SIG-M5 (cell line): ENCODE results near the gene MSI2.
"Not testable (repeated sequence)": the region's sequence is repeated elsewhere in the genome, so short reads cannot be mapped to it uniquely, and the experiment has no call there.

Source experiments
- DNase-seq: peaks from one replicate; lab custom pipeline; 2025; lab: John Stamatoyannopoulos, UW

MSI2 gene

DNA sequence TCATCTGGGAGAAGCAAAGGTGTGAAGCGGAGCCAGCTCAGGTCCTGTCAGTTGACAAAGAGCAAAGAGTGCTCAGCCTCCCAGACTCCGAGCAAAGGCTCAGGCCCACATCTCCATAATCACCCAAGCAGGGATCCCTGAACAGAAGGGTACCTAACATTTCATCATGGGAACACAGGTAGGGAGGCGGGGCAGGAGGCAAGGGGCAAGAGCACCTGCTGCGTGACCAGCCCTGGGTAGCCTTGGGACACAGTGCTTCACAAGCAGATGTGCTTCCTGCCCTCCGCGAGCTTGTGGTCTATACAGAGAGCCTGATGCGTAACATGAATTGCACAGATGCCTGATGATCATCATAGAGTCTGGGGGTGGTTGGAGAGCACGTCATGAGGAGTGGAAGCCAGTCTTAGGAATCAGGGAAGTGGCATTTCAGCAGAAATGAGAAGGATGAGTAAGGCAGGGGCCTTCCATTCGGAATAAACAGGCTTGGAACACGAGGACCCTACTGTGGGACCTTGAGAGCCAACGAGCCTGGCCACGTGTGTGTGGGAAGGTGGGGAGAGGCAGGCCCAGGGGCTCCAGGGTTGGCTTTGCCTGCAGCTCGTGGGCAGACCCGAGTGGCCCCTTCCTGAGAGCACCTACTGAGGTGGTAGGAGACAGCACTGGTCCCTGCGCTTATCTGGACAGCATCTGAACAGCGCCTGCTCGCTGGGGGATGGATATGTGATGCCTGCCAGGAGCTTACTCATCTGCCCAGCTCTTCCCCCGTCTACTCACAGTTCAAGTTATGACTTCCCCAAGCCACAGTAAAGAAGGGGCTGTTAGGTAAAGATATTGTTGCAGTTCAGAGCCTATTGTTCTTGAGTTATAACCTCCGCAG is 363.0 kb downstream of the MSI2 start:
- DNase-seq: no peak

DNA sequence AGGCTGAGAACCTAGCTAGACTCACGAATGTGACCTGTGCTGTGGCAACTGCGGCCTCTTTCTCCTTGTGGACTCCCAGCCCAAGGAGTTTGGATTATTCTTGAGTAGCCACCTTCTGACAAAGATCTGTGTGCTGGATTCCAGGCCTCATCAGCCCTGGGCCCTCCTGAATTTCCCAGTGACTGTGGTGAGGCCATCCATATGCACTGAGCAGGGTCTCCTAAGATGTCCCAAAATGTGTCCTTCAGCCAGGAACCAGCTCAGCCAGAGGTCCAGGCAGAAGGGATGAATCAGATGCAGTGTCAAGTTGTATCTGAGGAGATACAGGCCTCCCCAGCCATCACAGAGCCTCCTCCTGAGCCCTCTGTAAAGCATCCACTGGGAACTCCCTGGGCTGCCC is 364.3 kb downstream of the MSI2 start:
- no peak for DNase-seq

DNA sequence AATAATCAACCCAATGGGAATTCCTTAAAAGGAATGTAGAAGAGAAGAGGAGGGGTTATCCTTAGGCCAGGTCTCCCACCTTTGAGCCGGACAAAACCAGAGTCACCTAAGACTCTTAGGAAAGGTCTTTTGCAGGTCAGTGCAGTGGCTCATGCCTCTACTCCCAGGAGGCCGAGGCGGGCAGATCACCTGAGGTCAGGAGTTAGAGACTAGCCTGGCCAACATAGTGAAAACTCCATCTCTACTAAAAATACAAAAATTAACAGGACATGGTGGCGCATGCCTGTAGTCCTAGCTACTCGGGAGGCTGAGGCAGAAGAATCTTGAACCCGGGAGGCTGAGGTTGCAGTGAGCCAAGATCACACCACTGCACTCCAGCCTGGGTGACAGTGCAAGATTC is 365.5 kb downstream of the MSI2 start:
- DNase-seq: not testable (repeated sequence)

DNA sequence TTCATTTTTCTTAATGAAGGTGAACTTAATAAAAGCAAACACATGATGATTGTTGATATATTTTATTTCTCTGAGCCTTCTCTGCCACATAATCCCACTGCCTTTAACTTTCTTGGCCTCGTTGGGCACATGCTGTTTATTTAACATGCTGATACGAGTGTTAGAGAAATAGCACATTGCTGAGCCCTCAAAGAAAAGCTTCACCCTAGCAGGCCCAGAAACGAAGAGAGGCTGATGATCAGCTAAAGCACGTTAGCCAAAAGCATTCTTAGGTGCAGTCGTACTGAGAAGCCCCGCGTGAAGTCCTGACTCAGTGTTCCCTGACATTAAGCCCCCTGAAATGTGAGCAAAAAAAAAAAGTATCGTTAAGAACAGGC is 366.0 kb downstream of the MSI2 start:
- DNase-seq: no peak

DNA sequence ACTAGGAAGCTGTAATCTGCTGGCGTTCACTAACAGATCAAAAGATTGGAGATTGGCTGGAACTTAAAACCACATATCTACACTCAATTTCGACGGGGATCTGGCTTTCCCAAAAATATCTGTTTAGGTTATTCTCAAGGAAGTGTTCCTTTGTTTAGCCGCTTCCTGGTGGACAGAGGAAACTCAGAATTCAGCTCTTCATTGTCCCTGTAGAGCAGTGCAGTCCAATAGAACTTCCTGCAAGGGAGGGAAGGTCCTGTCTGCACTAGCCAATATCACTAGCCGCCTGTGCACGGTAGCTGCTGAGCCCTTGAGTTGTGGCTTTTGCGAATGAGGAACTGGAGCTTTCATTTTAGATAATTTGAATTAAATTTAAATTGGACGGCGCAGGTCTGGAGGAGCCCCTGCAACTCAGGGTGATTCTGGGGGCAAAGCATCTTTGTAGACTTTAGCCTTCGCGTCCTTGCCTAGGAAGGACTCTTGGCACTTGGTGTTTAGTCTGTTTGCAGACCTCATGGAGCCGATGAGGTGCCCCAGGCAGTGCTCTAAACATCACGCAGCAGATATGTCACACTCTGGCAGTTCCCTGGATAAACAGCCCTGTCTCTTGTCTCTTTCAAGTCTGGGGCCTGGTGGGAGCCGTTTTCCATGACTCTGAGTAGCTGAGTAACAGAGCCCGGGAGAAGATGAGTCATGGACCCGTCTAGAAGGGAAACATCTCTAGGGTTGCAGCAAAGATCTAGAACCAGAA is 366.5 kb downstream of the MSI2 start:
- no peak for DNase-seq

DNA sequence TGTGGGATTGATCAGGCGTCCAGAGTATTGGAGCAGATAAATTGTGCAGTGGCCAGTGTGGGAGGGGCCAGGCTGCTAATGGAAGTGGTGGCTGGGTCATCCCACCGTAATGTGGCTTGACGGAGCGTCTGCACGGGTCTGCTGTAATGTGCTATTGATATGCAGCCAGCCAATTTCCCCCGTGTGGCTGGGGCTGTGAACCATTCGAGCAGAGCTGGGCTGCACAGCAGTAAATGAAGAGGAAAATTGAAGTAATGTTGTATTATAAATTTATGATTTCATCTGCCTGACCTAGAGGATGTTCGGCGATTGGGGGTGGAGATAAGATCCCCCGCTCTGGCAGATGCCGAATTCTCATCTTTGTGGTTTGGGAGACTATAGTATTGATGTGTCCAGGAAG is 367.3 kb downstream of the MSI2 start:
- no peak for DNase-seq

DNA sequence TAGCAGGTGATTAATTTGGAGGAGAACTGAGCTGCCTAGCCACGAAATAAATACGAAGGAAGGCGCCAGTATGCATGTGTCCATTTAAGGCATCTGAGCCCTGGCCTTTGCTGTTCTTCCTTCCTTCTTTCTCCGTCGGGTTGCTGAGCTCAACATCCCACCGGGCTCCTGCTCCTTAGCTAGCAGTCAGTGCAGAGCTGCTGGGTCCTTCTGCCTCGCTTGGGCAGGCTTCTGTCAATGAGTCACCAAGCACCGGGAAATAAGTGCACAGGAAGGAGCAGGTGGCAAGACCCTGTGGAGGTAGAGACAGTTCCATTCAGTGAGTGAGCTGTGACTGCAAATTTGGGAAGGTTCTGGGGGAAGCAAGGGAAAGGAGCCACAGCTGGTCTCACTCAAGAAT is 368.1 kb downstream of the MSI2 start:
- no peak for DNase-seq

DNA sequence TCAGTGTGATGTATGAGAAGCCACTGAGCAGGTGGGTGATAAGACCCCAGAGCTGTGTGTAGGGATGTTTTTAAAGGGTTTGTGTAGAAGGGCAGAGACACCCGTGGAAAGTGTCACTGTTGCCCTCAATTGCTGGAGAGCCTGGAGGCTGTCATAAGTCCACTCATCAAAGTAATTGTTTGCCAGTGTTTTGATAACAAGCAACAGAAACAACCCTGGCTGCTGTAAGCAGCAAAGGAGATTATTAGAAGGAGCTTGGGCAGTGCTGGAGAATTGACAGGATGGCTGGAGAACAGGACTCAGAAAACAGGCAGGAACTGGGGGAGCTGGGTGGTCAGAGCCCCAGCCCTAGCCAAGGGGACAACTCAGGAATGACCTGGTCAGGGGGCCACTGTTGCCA is 369.2 kb downstream of the MSI2 start:
- DNase-seq: no peak

DNA sequence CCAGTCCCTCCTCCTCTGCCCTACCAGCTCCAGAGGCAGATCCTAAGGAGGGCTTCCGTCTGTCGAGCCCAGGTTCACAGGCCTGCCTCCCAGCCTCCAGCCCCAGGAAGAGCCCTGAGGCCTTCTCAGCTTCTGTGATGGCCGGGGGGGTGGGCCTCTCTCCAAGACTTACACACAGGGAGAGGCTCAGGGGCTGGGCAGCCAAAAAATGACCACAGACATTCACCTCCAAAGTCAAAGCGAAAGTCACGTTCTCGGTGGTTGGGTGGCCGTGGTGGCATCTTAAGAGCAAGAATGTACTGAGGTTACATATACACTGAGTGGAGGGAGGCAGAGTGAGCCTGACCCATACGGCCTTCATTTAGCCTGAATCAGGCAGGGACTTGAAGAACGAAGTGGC is 369.6 kb downstream of the MSI2 start:
- no peak for DNase-seq

DNA sequence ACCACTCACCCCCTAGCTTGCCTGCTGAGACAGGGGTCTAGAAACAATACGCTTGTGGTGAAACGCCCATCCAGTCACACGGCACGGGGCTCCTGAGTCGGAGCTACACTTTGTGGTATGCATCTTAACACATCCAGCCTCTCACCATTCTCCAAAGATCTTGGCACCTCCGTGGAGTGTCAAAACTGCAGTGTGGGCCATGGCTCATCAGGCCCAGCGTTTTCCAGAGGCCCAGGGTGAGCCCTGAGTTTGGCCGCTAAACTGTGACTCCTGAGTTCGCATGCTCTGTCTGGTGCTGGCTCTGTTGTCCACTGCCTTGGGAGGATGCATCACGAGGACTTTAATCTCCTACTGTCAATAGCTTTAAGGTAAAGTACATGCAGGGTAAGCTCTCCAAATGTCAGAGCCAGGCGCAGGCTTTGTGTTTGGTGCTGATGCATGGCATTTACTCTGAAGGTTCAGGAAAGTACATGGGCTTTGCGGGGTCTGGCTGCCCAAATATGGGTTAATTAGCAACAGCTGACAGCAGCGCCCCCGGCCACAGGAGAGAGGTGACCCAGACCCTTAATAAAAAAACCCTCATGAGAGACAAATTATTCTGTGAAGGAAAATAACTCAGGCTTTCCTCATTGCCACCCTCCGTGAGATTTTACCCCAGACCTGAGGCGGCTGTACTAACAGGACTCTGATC is 370.3 kb downstream of the MSI2 start:
- no peak for DNase-seq

DNA sequence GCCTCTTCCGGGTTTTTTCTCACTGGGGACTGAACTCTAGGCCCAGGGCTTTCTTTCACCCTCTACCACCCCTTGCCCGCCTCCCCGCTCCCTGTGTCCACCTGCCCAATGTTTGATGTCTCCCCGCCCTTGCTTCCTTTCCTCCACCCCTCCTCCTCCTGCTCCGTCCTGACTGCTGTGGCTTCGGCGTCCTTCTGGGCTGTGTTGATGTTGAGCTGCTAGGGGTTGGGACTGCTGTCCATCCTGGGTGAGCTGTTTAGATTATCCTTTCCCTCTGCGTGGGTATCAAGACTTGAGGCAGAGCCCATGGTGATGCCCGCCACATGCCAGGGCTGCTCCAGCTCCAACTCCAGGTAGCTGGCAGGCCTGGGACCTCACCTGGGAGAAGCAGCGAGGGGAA is 371.3 kb downstream of the MSI2 start:
- no peak for DNase-seq

DNA sequence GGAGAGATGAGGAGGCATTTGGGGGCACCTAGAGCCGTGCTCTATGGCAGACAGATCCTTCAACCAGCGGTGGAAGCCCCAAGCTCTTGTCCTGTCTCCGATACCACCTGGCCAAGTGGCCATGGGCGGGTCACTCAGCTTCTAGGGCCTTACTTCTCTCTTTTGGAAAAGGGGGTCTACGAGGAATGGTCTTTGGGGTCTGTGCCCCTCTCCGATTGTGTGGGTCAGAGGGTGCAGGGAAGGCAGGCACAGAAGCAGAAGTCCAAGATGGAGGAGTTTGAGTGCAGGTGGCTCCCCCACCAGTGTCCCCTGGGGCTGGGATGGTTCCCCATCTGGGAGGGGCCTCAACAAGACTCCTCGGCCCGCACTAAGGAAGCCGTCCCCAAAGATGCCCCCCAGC is 372.1 kb downstream of the MSI2 start:
- no peak for DNase-seq

DNA sequence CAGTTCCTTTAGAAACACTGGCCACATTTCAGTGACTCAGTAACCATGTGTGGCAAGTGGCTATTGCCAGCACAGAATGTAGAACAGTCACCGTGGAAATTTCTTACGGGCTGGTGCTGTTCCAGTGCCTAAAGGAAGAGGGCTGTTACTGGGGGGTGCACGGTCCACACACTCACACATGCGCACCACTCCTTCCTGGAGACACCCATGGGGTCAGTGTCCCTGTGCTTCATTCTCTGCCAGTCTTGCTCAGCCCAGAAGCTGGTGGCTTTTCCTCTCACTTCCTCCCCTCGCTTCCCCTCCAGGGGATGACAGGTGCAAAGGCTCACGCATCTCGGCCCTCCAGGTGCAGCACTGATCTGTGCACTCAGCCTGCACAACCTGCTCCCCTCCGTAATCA is 373.1 kb downstream of the MSI2 start:
- no peak for DNase-seq

DNA sequence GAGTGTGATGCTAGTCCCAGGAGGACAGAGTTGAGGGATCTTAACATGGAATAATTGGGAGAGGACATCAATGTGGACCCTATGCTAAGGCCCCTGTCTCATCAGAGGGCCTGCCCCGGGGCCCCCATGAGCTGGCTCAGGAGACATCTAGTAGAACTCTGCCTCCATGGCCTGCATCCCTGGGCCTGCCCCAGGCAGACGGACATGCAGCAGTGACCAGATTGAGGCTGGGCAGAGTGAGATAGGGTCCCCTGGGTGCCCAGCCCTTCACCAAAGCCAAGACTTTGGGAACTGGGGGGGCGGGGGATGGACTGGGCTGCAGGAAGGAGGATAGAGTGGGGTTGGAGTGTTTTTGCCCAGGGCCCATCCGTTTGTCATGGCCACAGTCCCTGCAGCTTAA is 373.6 kb downstream of the MSI2 start:
- no peak for DNase-seq

DNA sequence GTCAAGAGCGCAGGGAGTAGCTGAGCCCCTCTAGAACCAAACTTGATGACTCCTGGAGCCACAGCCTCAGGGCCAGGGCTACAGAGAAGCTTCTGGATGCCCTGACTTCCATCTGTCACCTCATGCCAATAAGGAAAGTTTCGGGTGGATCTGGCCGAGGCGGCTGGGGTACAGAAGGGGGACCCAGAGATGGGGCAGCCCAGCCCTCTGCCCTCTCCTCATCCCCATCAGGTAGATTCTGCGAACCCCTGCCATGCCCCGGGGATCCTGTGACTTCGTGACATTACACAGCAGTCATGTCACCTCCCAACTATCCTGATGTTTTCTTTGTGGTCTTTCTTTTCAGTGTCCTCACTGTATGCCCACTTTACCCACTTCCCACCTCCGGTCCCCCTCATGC is 374.4 kb downstream of the MSI2 start:
- DNase-seq: no peak

DNA sequence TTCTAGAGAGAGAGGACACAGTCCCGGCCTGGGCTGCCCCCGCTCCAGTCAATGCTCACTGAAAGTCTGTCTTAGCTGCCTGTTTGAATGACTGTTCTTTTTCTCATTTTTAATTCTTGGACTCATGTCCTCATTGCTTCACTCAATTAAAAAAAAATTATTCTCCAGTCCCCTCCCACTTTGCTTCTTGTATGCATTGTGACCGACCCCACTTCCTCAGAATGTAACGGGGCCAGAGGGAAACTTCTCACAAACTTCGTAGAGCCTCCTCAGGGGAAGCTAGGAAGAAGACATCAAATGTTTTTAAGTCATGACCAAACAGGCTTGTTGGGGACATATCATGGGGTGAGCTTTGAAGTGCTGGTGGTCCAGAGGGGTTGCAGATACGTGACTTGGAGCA is 375.5 kb downstream of the MSI2 start:
- no peak for DNase-seq

DNA sequence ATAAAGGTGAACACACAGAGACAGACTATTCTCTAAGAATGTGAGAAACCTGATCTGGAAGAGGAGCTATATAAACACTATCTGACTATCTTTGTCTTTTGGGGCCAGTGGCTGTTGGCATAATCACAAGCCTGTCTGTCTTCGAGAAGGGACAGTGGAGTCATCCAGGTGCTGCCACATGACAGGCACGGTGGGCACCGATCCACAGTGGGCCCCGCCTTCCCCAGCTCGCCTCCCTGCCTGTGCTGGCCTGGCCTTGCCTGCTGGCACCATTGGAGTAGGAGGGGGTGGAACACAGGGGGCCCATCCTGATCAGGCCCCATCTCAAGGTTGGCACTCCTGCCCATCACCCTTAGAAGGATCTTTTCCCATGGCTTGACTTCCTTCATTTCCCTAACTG is 376.0 kb downstream of the MSI2 start:
- DNase-seq: no peak

DNA sequence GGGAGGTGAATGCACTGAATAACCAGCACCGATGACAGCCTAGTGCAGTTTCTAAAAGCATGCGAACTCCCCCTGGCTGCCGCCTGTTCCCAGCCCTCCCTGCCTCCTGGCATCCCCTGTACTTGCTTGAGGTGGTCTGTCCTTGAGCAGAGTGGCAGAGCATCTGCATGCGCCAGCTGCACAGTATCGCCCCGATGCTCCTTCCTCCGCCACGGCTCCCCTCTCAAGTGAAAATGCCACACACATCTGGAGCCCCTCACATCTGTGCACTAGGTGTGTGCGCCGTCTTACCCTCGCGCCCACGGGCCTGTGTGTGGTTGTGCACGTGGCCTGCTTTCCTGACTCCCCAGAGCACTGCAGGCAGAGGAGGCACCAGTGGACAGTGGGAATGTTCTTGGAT is 376.9 kb downstream of the MSI2 start:
- no peak for DNase-seq

DNA sequence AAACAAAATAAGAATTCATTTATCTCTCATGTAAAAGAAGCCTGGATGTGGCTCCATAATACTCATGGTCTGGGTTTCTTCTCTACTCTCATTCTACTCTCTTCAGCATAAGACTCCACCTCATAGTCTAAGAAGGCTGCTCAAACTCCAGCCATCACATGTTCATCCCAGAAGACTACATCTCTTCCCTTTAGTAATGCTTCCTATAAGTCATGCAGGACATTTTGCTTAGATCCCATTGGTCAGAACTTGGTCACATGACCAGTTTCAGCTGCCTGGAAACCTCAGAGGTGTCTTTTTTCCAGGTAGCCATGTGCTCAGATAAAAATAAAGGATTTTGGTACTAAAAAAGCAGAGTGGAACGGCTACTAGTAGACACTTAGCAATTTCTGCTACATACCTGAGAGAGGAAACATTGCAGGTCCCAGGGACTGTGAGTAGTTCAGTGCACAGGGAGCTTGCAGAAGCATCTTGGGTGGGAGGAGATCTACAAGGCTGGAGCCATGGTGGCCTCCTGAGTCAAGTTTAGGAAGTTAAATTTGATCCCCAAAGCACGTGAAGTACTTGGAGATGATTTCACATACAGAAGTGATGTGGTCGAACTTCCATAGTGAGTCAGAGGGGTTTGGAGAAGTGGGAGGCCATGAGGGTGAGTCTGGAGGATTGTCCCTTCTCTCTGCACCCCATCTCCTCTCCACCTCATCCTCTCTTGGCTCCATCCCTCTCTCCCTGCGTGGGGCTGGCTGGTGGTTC is 378.6 kb downstream of the MSI2 start:
- DNase-seq: no peak

DNA sequence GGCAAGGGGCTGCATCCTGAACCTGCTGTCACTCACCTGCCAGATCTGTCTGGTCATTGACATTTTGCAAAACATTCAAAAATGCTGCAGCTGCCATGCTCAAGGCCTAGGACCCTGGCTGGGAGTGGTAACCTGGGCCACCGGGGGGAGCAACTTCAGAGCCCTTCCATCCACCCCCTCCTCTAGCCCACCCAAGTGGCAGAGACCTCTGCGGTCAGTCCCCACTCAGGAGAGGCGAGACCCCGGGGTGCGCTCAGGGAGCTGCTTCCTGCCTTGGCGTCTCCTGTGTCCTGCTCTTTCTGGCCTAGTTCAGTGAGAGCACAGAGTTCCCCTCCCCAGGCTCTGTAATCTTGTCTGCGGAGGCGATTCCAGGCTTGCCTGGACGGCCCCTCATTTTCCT is 380.0 kb downstream of the MSI2 start:
- no peak for DNase-seq

DNA sequence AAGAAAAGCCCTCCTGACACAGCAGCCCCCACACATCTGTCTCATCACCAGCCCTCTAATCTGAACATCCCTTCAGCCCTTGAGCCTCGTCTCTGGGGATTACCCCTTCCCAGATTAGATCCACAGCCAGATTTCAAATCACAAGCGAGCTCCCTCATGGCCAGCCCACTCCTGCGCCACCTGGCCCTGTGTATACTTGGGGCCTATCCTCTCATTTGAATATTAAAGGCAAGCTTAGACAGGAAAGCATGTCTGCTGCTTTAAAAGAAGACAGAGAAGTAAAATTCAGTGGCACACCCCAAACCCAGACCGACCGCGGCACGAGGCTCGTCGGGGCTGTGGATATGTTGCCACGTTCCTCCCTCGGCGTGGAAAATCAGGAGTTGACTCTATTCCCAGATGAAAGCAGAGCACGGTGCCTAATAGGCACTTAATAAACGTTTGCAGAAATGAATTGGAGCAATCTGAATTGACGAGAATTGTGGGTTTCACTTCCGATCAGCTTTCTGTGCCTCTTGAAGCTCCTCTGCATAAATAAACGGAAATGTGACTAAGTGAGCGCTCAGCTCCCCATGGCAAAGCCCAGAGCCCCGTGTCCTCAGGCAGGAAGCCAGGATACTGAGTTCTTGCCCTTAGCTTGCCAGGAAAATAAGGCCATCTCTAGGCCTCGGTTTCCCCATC is 380.8 kb downstream of the MSI2 start:
- DNase-seq: no peak

DNA sequence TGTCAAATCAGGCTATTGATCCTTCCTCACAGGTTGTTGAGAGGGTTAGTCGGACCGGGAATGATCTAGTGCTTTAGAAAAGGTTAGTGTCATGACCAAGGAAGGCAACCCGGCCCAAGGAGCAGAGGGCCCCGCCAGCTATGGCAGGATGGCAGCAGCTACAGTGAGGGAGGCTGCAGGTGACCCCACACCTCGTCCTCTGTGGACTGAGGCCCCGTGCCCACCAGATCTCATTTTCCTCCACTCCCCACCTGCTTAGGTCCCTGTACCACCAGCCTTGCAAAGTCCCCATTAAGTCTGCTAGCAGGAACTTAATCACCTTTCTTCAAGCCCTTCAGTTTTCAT is 381.3 kb downstream of the MSI2 start:
- DNase-seq: no peak
